Neural progenitor cell (in vitro differentiated cells): Measurements from ENCODE around the gene CILP. TPM values are rescaled to one million over a fixed set of nuclear protein-coding genes. Genes with fewer than 3 reads are reported as not detected.

Experiments
- DNase-seq: peaks from one replicate; pipeline ENCODE4 v3.0.0-alpha.2; 2016; ENCODE audit warnings: low spot score
- H2AFZ ChIP-seq: fragments of 200-600 bp; sonication (generic); replicated peaks from 2 replicates; pipeline ENCODE4 v1.6.1; 2016; ENCODE audit warnings: antibody characterized with exemption
- H3F3A ChIP-seq: fragments of 200-600 bp; sonication (generic); 2 replicates; pipeline ENCODE4 v1.6.1; 2016; ENCODE audit warnings: antibody characterized with exemption, low read depth
- H3K27ac ChIP-seq: fragments of 200-600 bp; sonication (generic); 2 replicates; pipeline ENCODE4 v1.5.1; 2016; ENCODE audit warnings: mild to moderate bottlenecking
- H3K27me3 ChIP-seq: fragments of 200-600 bp; sonication (generic); 2 replicates; pipeline ENCODE4 v1.6.1; 2016; ENCODE audit warnings: mild to moderate bottlenecking, moderate library complexity
- H3K36me3 ChIP-seq: fragments of 200-600 bp; sonication (generic); 2 replicates; pipeline ENCODE4 v1.5.1; 2016
- H3K4me1 ChIP-seq: fragments of 200-600 bp; sonication (generic); 2 replicates; pipeline ENCODE4 v1.6.1; 2016; ENCODE audit warnings: mixed run types
- H3K4me2 ChIP-seq: fragments of 200-600 bp; sonication (generic); 2 replicates; pipeline ENCODE4 v1.6.1; 2016
- H3K4me3 ChIP-seq: fragments of 200-600 bp; sonication (generic); 2 replicates; pipeline ENCODE4 v1.5.1; 2016
- H3K79me2 ChIP-seq: fragments of 200-600 bp; sonication (generic); 2 replicates; pipeline ENCODE4 v1.6.1; 2016; ENCODE audit warnings: low read depth
- H3K9ac ChIP-seq: fragments of 200-600 bp; sonication (generic); 2 replicates; pipeline ENCODE4 v1.6.1; 2016
- H3K9me3 ChIP-seq: fragments of 200-600 bp; sonication (generic); 2 replicates; pipeline ENCODE4 v1.5.1; 2016; ENCODE audit warnings: low read depth
- H4K20me1 ChIP-seq: fragments of 200-600 bp; sonication (generic); 2 replicates; pipeline ENCODE4 v1.6.1; 2016; ENCODE audit warnings: low read depth
- H3K27ac Mint-ChIP-seq: 3 replicates; pipeline ENCODE4 v1.8.0; 2021; ENCODE audit warnings: mixed read lengths
- H3K27me3 Mint-ChIP-seq: 2 replicates; pipeline ENCODE4 v1.8.0; 2022; ENCODE audit warnings: low read depth, mild to moderate bottlenecking, inconsistent platforms, moderate library complexity, mixed read lengths; ENCODE audit not compliant: insufficient read depth
- H3K36me3 Mint-ChIP-seq: 3 replicates; pipeline ENCODE4 v1.8.0; 2021; ENCODE audit warnings: mixed read lengths
- H3K4me1 Mint-ChIP-seq: 3 replicates; pipeline ENCODE4 v1.8.0; 2021; ENCODE audit warnings: mixed read lengths
- H3K4me3 Mint-ChIP-seq: 3 replicates; pipeline ENCODE4 v1.8.0; 2021; ENCODE audit warnings: mild to moderate bottlenecking, moderate library complexity, mixed read lengths
- H3K9me3 Mint-ChIP-seq: 3 replicates; pipeline ENCODE4 v1.8.0; 2020; ENCODE audit warnings: mixed read lengths
- CTCF ChIP-seq: fragments of 200-600 bp; sonication (generic); IDR thresholded peaks from 2 replicates; pipeline ENCODE4 v1.5.1; 2017; ENCODE audit warnings: antibody characterized with exemption, mild to moderate bottlenecking
- EZH2 ChIP-seq: fragments of 200-600 bp; sonication (generic); IDR thresholded peaks from 2 replicates; pipeline ENCODE4 v1.6.1; 2017; ENCODE audit warnings: antibody characterized with exemption, mild to moderate bottlenecking, moderate library complexity
- EZH2phosphoT487 ChIP-seq: fragments of 200-600 bp; sonication (generic); IDR thresholded peaks from 2 replicates; pipeline ENCODE4 v1.6.1; 2017; ENCODE audit warnings: antibody characterized with exemption
- total RNA-seq: library from RNA; depleted of rRNA; stranded (reverse); fragments of >200 nt; gene quantifications from 2 replicates; pipeline ENCODE4 v1.2.3, GENCODE V29; 2015; ENCODE audit warnings: low replicate concordance

The CILP gene
- total RNA-seq, 1 donor from 2014 or later: not detected

GRCh38 chr15:65196637-65197336 is 14.5 kb downstream of the CILP start:
- no peak for DNase-seq
- Mint-ChIP-seq H3K27me3 (peaks cover 8% of the 10 kb centered on the region), H3K36me3 (no peaks in the 10 kb centered on the region), H3K9me3 (no peaks in the 10 kb centered on the region), H3K4me1 (peaks cover 6% of the 10 kb centered on the region), H3K27ac (no peak overlapping the region), H3K4me3 (no peak overlapping the region)
- H3K4me3 ChIP-seq: no peak overlapping the region
- H4K20me1 ChIP-seq: no peaks in the 10 kb centered on the region
- no peak overlapping the region for H3K27ac ChIP-seq
- no peak overlapping the region for H2AFZ ChIP-seq
- H3K79me2 ChIP-seq: no peaks in the 10 kb centered on the region
- no peak overlapping the region for H3K4me2 ChIP-seq
- H3F3A ChIP-seq: no peaks in the 10 kb centered on the region
- H3K9ac ChIP-seq: no peak overlapping the region
- no peaks in the 10 kb centered on the region for H3K4me1 ChIP-seq
- H3K36me3 ChIP-seq: no peaks in the 10 kb centered on the region
- TF ChIP-seq EZH2phosphoT487: no peak
- no peak for TF ChIP-seq CTCF
- no peak for TF ChIP-seq EZH2
- no peaks in the 10 kb centered on the region for H3K27me3 ChIP-seq
- H3K9me3 ChIP-seq: no peaks in the 10 kb centered on the region

GRCh38 chr15:65195548-65195923 is 15.7 kb downstream of the CILP start:
- H3K9me3 ChIP-seq: no peaks in the 10 kb centered on the region
- Mint-ChIP-seq H3K27me3 (peaks cover 9% of the 10 kb centered on the region), H3K9me3 (no peaks in the 10 kb centered on the region), H3K4me1 (peaks cover 6% of the 10 kb centered on the region), H3K4me3 (no peak overlapping the region), H3K27ac (no peak overlapping the region), H3K36me3 (no peaks in the 10 kb centered on the region)
- no peaks in the 10 kb centered on the region for H3K79me2 ChIP-seq
- H4K20me1 ChIP-seq: no peaks in the 10 kb centered on the region
- no peaks in the 10 kb centered on the region for H3K36me3 ChIP-seq
- no peak overlapping the region for H3K27ac ChIP-seq
- no peaks in the 10 kb centered on the region for H3K4me1 ChIP-seq
- no peak overlapping the region for H3K4me3 ChIP-seq
- no peaks in the 10 kb centered on the region for H3F3A ChIP-seq
- DNase-seq: no peak
- H2AFZ ChIP-seq: no peak overlapping the region
- no peak overlapping the region for H3K9ac ChIP-seq
- no peak for TF ChIP-seq EZH2phosphoT487
- TF ChIP-seq EZH2: no peak
- TF ChIP-seq CTCF: no peak
- no peak overlapping the region for H3K4me2 ChIP-seq
- H3K27me3 ChIP-seq: no peaks in the 10 kb centered on the region

- H3K36me3 Mint-ChIP-seq: no peaks in the 10 kb centered on the region
- no peak overlapping the region for H3K27ac Mint-ChIP-seq
- peaks cover 6% of the 10 kb centered on the region for H3K4me1 Mint-ChIP-seq
- no peak overlapping the region for H3K4me3 Mint-ChIP-seq
- no peaks in the 10 kb centered on the region for H3K9me3 Mint-ChIP-seq
- no peaks in the 10 kb centered on the region for H3K79me2 ChIP-seq
- no peak overlapping the region for H2AFZ ChIP-seq
- H3K27me3 Mint-ChIP-seq: peaks cover 9% of the 10 kb centered on the region
- H3K36me3 ChIP-seq: no peaks in the 10 kb centered on the region
- H3K4me1 ChIP-seq: no peaks in the 10 kb centered on the region
- no peak overlapping the region for H3K4me2 ChIP-seq
- H3K9me3 ChIP-seq: no peaks in the 10 kb centered on the region
- DNase-seq: peak; percentile 7
- H3F3A ChIP-seq: no peaks in the 10 kb centered on the region
- no peak overlapping the region for H3K27ac ChIP-seq
- H3K4me3 ChIP-seq: no peak overlapping the region
- H3K9ac ChIP-seq: no peak overlapping the region
- H3K27me3 ChIP-seq: no peaks in the 10 kb centered on the region
- TF ChIP-seq EZH2phosphoT487 (no peak), EZH2 (no peak), CTCF (peak; percentile 6)
- H4K20me1 ChIP-seq: no peaks in the 10 kb centered on the region
These were observed 16.3 kb downstream of the CILP start for GRCh38 chr15:65194826-65195547.
